Skeletal muscle tissue (tissue), 4 donors: Measurements from ENCODE around the gene TSPAN5. TPM values are rescaled to one million over a fixed set of nuclear protein-coding genes. Genes with fewer than 3 reads are reported as not detected.
"Not testable (repeated sequence)": the region's sequence is repeated elsewhere in the genome, so short reads cannot be mapped to it uniquely, and the experiment has no call there.

Source experiments
- H3K27ac ChIP-seq: one replicate; pipeline ENCODE4 v1.7.0; 2013; ENCODE audit warnings: mild to moderate bottlenecking, low read depth, low read length, inconsistent platforms
- H3K27me3 ChIP-seq, 3 donors: one replicate each; pipeline ENCODE4 v1.7.0; 2013; ENCODE audit warnings: low read length in 3 of 3; ENCODE audit not compliant: control insufficient read depth in 3 of 3, insufficient read depth in 3 of 3
- H3K36me3 ChIP-seq, 3 donors: one replicate each; pipeline ENCODE4 v1.7.0; 2013; ENCODE audit warnings: low read length in 3 of 3; ENCODE audit not compliant: control insufficient read depth in 3 of 3, insufficient read depth in 3 of 3
- H3K4me1 ChIP-seq, 3 donors: one replicate each; pipeline ENCODE4 v1.7.0; 2013; ENCODE audit warnings: low read length in 3 of 3, mild to moderate bottlenecking in 3 of 3; ENCODE audit not compliant: control insufficient read depth in 3 of 3, insufficient read depth in 3 of 3
- H3K4me3 ChIP-seq, 3 donors: one replicate each; pipeline ENCODE4 v1.7.0; 2013; ENCODE audit warnings: low read length in 3 of 3
- H3K9ac ChIP-seq, 3 donors: one replicate each; pipeline ENCODE4 v1.7.0; 2013; ENCODE audit warnings: low read length in 3 of 3, mild to moderate bottlenecking in 3 of 3, moderate library complexity in 2 of 3, low read depth in 1 of 3
- H3K9me3 ChIP-seq, 3 donors: one replicate each; pipeline ENCODE4 v1.7.0; 2013; ENCODE audit warnings: low read length in 3 of 3; ENCODE audit not compliant: control insufficient read depth in 3 of 3
- total RNA-seq: library from RNA; depleted of rRNA; stranded (reverse); fragments of >200 nt; gene quantifications from one replicate; pipeline ENCODE4 v1.2.3, GENCODE V29; 2014
- donor health status: Osteomylitis.

TSPAN5 gene
- total RNA-seq, 1 donor from 2014 or later, result 11.0 TPM

DNA sequence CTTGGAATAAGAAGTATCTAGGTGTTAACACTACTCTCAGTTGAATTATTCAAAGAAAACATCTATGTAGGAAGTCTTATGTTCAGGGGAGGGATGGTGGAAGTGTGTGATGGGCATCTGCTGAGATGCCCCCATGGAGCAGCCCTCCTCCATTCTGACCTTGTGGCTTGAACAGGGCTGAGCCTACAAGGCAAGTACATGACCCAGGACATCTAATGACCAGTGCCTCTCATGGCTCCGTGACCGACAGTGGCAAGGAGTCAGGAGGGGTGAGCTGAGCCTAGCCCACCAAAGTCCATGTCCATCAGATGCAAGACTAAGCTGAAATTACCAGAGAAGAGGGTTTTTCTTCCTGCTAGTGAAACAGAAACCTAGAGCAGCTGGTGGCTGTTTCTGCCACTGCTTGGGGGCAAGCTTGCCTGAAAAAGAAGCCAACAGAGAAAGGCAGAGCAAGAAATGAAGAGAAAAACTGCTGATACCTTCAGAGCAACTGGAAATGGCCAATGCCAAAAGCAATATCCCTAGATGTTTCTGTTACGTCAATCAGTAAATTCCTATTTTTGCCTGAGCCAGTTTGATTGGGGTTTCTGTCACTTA lies 113.5 kb downstream of the TSPAN5 start:
- H3K9ac ChIP-seq, result no peak overlapping the region
- no peaks in the 10 kb centered on the region for H3K27me3 ChIP-seq
- H3K36me3 ChIP-seq, result no peaks in the 10 kb centered on the region
- no peaks in the 10 kb centered on the region for H3K9me3 ChIP-seq
- H3K4me1 ChIP-seq, result peaks cover 0 to 3% (median 2%) of the 10 kb centered on the region in 3 donors
- H3K4me3 ChIP-seq, result no peak overlapping the region
- no peak overlapping the region for H3K27ac ChIP-seq

DNA sequence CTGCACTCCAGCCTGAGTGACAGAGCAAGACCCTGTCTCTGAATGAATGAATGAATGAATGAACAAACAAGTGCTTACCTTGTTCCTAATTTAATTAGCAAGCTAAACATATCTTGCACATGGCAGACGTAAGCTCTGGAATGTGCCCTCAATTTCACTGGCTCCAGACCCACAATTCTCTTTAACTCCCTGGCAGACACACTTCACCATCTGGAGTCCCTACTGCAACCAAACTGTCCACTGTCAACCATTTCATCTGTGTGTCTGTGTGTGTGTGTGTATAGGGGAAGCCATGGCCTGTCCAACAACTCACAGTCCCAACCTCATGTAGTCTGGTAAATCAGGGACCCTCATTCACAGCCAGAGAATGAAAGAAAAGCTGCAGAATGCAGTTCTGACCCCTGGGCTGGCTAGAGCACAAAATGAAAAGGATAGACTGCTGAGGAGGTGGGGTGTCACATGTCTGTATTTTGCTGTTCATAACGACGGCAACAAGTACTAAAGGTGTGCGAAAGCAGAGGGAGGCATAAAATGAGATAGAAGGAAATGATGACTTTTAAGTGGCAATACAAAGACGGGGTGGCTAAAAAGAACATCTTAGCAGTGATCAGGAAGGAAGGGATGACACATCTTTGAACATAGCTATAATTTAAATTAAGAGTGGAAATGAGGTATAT lies 114.1 kb downstream of the TSPAN5 start:
- Histone ChIP-seq H3K4me3 (no peak overlapping the region), H3K36me3 (no peaks in the 10 kb centered on the region), H3K4me1 (peaks cover 0 to 3% (median 2%) of the 10 kb centered on the region in 3 donors), H3K27ac (no peak overlapping the region), H3K9ac (no peak overlapping the region), H3K9me3 (no peaks in the 10 kb centered on the region), H3K27me3 (no peaks in the 10 kb centered on the region)

DNA sequence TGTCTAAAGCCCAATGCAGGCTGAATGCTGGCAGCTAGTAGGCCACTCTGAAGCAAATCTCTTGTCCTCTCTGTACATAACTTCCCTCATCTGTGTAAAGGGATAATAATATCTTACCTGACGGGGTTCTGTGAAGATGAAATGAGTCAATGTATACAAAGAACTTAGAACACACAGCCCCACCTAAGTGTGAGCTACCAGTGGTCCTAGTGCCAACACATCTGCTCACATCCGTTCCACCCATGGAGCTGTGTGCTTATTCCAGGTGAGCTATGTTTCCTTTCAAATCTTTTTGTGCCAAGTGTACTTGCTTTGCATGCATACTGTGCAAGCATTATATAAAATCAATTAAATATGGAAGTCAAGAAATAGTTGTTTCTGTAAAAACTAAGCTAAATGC lies 116.4 kb downstream of the TSPAN5 start:
- Histone ChIP-seq H3K27me3 (no peaks in the 10 kb centered on the region), H3K9me3 (no peaks in the 10 kb centered on the region), H3K4me1 (peaks cover 0 to 2% (median 2%) of the 10 kb centered on the region in 3 donors), H3K4me3 (no peak overlapping the region), H3K27ac (no peak overlapping the region), H3K9ac (no peak overlapping the region), H3K36me3 (no peaks in the 10 kb centered on the region)

DNA sequence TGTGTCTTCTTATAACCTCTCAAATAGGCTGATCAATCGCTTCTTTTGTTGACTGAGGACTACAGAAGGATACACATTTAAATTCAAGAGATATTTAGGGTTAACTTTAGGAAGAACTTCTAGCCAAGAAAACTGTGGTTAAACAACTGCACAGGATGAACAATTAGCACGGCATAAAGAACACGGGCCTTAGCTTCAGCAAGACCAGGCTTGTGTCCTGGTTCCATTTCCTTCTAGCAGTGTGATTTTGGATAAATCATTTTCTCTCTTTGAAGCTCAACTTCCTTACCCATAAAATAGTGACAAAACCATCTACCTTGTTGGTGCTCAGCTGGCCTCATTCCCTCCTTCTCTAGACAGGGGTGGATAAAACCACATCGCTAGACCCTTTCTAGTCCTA lies 117.6 kb downstream of the TSPAN5 start:
- Histone ChIP-seq H3K4me1 (no peaks in the 10 kb centered on the region), H3K27ac (no peak overlapping the region), H3K36me3 (no peaks in the 10 kb centered on the region), H3K4me3 (no peak overlapping the region), H3K9ac (no peak overlapping the region), H3K27me3 (no peaks in the 10 kb centered on the region), H3K9me3 (no peaks in the 10 kb centered on the region)

DNA sequence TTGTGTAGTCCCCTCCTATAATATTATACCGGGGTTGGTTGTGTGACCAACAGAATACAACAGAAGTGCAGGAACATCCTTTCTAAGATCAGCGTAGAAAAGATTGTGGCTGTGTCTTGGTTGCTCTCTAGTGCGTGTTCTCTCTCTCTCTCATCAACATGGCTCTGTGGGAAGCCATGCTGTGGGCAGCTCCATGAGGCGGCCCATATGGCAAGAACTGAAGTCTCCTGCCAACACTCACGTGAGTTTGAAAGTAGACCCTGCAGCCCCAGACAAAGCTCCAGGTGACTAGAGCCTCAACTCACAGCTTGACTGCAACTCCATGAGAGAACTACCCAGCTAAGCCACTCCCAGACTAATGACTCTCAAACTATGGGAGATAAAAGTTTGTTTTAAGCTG lies 118.7 kb downstream of the TSPAN5 start:
- no peaks in the 10 kb centered on the region for H3K36me3 ChIP-seq
- H3K4me1 ChIP-seq, result no peaks in the 10 kb centered on the region
- H3K9ac ChIP-seq, result no peak overlapping the region
- no peaks in the 10 kb centered on the region for H3K27me3 ChIP-seq
- no peaks in the 10 kb centered on the region for H3K9me3 ChIP-seq
- H3K27ac ChIP-seq, result no peak overlapping the region
- H3K4me3 ChIP-seq, result no peak overlapping the region

DNA sequence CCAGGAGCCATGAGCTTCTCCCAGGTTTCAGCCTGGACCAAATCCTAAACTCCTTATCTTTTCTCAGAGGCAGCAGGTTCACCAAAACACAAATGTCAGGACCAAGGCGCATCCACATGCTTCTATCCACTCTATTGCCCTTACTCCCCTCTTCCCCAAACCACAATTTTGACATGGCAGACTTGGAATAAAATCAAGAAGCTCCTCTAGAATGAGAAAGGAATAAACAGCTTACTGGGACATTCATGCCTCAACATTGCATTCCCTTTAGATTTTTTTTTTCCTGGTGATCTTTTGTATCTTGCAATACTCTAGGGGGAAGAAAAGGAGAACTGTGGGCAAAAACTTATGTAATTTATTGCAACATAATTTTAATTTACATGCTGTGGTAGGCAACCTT lies 119.1 kb downstream of the TSPAN5 start:
- Histone ChIP-seq H3K27ac (no peak overlapping the region), H3K9me3 (no peaks in the 10 kb centered on the region), H3K4me3 (no peak overlapping the region), H3K27me3 (no peaks in the 10 kb centered on the region), H3K4me1 (no peaks in the 10 kb centered on the region), H3K9ac (no peak overlapping the region), H3K36me3 (no peaks in the 10 kb centered on the region)

DNA sequence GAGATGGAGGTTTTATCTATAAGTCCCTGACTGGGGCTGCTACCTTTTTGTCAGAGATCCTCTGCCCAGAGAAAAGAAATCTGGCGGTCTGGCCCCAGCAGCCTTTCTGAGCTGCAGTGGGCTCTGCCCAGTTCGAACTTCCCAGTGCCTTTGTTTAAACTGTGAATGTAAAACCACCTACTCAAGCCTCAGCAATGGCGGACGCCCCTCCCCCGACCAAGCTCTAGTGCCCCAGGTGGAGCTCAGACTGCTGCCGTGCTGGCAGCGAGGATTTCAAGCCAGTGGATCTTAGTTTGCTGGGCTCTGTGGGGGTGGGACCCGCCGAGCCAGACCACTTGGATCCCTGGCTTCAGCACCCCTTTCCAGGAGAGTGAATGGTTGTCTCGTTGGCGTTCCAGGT lies 121.8 kb downstream of the TSPAN5 start:
- H3K36me3 ChIP-seq, result no peaks in the 10 kb centered on the region
- H3K27me3 ChIP-seq, result no peaks in the 10 kb centered on the region
- no peak overlapping the region for H3K4me3 ChIP-seq
- no peak overlapping the region for H3K27ac ChIP-seq
- H3K4me1 ChIP-seq, result no peaks in the 10 kb centered on the region
- no peaks in the 10 kb centered on the region for H3K9me3 ChIP-seq
- H3K9ac ChIP-seq, result no peak overlapping the region

DNA sequence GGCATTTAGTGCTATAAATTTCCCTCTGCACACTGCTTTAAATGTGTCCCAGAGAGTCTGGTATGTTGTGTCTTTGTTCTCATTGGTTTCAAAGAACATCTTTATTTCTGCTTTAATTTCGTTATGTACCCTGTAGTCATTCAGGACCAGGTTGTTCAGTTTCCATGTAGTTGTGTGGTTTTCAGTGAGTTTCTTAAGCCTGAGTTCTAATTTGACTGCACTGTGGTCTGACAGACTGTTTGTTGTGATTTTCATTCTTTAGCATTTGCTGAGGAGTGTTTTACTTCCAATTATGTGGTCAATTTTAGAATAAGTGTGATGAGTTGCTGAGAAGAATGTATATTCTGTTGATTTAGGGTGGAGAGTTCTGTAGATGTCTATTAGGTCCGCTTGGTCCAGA lies 124.3 kb downstream of the TSPAN5 start:
- not testable (repeated sequence) for H3K9ac ChIP-seq, H3K27me3 ChIP-seq, H3K4me1 ChIP-seq, H3K9me3 ChIP-seq, H3K4me3 ChIP-seq, H3K27ac ChIP-seq, H3K36me3 ChIP-seq

DNA sequence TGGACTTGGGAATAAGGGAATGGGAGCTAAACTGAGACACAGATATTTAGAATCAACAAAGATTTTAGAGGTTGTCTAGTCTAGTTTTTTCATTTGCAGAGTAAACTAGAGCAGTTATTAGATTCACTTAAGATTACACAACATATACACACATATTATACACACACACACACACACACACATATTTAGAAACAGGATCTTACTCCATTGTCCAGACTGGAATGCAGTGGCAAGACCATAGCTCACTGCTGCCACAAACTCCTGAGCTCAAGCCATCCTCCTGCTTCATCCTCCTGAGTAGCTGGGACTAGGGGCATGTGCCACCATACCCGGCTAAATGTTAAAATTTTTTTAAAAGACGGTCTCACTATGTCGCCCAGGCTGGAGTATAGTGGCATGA lies 127.8 kb downstream of the TSPAN5 start:
- no peak overlapping the region for H3K4me3 ChIP-seq
- no peak overlapping the region for H3K27ac ChIP-seq
- H3K36me3 ChIP-seq, result no peaks in the 10 kb centered on the region
- no peaks in the 10 kb centered on the region for H3K4me1 ChIP-seq
- H3K9me3 ChIP-seq, result no peaks in the 10 kb centered on the region
- H3K9ac ChIP-seq, result no peak overlapping the region
- no peaks in the 10 kb centered on the region for H3K27me3 ChIP-seq

DNA sequence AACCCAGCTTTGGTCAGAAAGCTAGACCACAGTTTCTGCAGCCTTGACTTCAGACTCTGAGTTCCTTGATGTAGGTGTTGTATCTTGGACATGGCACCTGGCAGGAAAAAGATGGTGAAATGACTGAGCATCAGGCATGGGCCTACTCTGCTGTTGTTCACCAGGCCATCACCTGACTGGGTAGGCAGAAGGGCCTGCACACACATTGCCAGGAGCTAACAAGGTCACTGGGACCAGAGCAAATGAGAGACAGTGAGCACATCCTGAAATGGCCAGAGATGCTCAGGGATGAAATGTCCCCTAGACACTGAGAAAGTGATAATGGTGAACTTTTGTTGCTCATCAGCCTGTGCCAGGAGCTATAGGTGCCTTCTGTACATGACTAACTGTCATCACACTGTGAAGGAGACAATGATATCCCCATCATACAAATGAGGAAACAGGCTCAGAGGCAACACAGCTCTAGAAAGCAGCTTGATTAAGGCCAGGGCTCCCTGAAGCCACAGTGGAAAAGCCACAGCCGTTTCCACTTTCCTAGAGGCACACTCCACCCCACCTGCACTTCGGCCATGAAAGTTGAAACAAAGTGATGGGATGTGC lies 128.3 kb downstream of the TSPAN5 start:
- H3K36me3 ChIP-seq, result no peaks in the 10 kb centered on the region
- H3K9me3 ChIP-seq, result no peaks in the 10 kb centered on the region
- no peaks in the 10 kb centered on the region for H3K27me3 ChIP-seq
- H3K4me3 ChIP-seq, result no peak overlapping the region
- no peaks in the 10 kb centered on the region for H3K4me1 ChIP-seq
- no peak overlapping the region for H3K9ac ChIP-seq
- no peak overlapping the region for H3K27ac ChIP-seq
